GM18502 (cell line): ENCODE measurements around the gene IHH.

Experiments used
- ATAC-seq: cut with Tn5 transposase; IDR thresholded peaks from one replicate; pipeline ENCODE4 v1.9.1; 2021; ENCODE audit warnings: mild to moderate bottlenecking; ENCODE audit not compliant: unreplicated experiment, poor library complexity

The IHH gene

DNA sequence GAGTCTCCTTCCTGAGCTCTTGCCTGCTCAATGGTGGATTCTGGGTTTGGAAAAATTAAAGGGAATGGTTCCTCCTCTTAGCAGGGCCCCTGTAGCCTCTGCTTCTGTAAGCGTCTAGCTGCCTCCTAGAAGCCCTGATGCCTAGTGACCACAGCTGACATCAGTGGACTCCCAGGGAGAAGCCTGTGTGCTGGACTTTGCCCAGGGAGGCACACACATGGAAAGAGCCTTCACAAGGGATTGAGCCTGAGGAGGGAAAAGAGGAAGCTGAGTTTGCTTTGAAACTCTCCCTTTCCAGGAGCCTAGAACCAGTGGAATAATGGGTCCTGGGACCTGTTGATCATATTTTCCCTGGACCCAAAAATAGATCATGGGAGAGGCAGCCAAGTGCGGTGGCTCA is 18.0 kb downstream of the IHH start:
- ATAC-seq = no peak

DNA sequence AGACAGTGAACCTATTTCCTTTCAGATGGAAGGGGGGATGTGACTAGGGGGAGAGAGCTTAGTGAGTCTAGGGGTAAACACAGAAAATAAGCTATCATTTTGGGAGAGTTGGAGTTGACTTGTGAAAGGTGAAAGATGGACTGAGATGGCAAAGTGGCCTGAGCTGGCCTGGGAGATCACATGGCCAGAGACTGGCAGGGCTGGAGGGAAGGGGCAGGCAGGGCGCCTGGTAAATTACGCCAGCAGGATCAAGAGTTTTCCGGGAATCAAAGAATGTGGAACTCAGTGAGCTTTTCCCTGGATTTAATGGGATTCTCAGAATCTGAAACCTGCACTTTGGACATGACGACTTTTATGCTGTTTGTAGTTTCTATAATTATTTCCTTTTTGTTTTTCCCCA is 18.6 kb downstream of the IHH start:
- ATAC-seq = no peak

DNA sequence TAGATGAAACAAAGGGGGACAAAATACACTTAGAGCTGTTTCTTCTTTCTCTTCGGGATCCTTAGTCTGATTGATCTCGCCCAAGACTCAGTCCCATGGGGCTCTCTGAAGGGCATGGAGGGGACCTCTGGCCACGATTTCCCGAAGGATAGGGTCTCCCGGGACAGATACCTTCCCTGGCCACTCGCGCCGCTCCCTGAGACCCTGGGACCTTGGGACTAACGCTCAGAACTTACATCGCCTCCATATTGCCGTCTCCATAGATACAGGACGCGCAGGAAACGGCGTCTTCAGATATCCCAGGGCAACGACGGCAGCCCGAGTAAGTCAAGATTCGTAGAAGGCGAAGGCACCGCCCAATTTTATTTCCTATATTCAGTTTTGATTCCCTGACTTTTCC is 19.5 kb downstream of the IHH start, which contains the start of gene CFAP65:
TSS of gene CFAP65 (minus strand) at position 265 of the 400 bp plus-strand sequence. CDS start 2,468 bp downstream, outside the sequence.
- ATAC-seq = no peak

DNA sequence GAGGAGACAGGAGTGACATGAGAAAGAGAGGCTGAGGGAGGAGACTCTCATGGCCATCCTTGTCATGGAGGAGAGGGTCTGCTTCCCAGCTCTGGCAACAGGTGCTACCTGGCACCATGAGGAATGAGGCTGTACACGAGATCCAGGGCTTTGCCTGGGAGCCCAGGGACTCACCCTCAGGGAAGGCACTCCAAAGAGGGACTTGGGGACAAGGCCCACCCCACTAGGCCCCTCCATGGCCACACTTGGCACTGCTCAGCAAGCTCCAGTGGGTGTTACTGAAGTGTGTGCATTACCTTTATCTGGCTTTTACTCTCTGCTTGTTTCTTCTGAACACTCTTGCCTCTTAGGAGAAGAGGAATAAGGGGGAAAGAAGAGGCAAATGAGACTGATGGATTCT is 22.1 kb downstream of the IHH start:
- no peak for ATAC-seq

DNA sequence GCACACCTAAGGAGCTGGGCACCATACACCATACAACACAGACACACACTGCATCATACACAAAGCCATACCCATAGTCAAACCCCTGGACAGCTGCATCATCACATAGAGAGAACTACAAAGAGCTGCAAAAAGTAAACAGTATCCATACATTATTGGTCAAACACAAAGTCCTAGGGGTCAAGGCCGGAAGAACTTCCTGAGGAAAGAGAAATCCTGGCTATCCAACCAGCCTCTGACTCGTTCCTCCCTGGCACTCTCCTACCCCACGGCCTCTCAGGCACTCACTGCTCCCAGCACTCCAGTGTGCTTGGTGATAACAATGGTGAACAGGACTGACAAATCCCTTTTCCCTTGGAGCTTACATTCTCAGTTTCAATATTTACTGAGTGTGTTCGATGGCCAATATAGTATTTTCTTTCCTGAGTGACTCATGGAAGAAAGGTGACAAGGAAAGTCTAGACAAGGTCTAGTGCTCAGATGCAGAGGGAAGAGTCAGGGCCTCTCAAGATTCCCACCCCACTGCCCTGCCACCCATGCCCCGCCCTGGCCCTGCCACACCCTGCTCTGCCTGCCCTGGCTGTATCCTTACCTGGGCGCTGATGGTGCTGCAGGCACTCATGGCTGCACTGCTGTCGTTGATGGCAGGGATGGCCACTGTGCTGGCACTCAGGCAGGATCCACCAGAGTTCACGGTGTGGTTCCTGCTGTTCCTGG is 22.8 kb downstream of the IHH start:
- no peak for ATAC-seq

DNA sequence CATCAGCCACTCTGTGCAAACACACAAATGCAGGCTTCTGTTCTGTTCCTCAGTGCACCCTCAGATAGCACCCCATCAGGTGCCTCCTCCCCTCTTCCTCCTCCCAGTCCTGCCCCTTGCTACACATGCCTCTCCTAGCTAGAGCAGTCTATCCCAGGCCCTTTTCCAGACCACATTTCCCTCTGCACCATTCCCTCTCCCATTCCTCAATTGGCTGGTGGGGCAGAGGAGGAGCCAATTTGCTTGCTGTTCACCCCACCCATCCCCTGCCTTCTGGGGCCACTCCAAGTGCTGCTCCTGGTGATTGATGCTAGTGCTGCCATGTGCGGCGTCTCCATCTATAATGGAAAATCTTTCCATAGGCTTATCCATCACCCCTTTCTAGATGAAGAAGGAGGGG is 24.8 kb downstream of the IHH start:
- ATAC-seq = no peak

DNA sequence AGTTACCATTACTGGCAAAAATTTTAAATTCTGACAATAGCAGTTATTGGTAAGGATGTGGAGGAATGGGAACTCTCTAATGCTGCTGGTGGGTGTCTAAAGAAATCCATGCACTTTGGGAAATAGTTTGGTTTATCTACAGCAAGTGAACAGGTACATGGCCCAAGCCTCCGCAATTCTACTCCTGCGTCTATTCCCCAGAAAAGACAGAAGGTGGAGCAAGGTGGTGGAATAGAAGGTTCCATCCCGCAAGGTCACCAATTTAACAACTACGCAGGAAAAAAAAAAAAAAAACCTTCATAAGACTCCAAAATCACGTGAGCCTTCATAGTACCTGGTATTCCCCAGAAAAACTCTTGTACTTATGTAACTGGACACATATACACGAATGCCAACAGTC is 25.9 kb downstream of the IHH start:
- no peak for ATAC-seq

DNA sequence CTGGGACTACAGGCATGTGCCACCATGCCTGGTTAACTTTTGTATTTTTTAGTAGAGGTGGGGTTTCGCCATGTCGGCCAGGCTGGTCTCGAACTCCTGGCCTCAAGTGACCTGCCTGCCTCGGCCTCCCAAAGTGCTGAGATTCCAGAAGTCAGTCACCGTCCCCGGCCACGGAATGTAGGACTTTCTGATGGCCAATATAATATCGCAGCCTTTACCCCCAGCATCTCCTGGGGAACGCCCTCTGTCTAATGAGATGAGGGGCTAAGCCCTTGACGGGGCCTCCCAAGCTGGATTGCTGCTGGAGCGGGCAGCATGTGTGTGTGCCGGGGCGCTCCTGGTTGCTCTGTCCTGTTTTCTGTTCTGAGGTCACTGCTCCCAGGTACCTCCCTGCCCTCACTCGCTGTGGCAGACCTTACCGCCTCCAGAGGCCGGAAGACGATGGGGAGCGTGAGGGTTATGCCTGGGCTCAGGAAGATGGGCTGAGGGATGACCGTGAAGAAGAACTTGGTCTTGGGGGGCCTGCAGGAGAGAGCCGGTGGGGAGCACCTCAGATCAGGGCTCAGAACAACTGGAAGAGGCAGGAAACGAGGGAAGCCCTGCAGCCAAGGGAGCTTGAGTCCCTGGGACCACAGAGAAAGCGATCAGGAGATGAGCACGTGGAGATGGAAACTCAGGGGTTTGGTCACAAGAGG is 28.5 kb downstream of the IHH start:
- no peak for ATAC-seq

DNA sequence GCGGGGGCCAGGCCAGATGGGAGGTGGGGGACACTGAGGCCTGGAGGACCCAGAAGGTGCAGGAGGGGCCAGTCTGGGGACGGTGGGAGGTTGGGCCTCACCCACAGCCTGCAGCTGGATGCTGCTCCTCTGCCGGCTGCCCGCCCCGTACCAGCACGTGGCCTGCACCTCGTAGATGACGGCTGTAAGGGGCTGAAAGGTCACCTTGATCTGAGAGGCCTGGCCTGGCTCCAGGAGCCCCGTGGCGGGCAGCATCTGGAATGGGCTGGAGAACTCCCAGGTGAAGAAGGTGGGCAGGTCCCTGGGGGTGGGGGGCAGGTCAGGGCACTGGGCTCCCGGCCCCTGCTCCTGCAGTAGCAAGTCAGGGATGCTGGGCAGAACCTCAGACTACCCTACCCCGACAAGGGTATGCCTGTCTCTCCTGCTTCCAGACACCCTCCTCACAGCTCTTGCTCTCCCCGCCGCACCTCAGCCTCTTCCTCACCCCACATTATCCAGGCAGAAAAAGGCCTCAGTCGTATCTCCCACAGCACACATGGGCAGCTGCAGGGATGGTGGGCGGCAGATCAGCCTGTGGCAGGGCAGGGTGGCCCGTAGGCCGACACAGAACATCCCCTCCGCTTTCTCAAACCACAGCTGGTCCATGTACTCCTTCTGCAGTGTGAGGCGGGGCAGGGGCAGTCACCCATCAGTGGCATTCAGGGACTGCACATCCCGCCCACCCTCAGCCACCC is 29.5 kb downstream of the IHH start:
- no peak for ATAC-seq

DNA sequence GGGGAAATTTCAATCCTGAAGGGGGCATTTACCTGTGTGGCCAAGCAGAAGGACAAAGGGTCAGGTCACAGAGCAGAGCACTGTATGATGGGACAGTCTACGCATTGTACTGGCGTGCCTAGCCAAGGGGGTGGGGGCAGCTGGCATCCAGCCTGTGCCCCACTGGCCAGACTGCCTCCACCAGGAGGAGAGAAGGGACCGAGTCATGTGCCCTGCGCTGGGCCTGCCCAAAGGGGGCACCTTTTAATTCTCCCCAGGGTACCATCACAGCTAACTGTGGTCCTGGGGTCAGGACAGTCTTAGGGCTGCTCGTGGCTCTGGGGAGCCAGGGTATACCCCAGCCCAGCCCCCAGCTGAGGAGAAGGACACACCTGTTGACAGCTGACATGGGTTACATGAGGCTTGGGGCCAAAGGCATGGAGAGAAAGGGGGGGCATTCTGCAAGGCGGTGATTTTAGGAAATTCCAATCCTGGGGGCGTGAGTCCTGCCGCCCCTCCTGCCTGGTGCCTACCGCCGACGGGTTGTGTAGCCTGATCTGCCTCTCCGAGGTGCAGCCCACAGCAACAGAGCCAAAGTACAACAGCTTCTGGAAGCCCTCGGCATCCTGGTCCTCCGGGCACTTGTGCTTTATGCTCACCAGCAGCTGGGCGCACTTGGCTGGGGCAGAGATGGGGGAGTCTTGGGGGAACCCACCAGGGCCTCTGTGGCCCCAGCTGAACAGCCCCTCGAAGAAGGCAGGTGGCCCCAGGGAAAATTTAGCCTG is 30.4 kb downstream of the IHH start:
- no peak for ATAC-seq

DNA sequence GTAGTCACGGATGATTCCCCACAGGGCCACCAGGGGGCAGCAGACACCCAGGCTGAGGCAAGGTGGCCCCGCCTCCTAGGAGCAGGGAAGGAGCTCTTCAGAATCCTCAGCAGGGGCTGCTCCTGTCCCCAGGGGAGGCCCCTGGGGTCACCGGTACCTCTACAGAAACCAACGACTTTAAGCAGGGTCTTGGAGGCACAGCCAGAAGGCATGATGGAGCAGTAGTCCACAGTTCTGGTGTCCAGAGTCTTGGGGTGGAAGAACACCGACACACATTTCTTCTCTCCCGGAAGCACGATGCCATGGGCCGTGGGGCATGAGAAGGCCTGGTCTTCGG is 30.9 kb downstream of the IHH start:
- peak; percentile 69 for ATAC-seq

DNA sequence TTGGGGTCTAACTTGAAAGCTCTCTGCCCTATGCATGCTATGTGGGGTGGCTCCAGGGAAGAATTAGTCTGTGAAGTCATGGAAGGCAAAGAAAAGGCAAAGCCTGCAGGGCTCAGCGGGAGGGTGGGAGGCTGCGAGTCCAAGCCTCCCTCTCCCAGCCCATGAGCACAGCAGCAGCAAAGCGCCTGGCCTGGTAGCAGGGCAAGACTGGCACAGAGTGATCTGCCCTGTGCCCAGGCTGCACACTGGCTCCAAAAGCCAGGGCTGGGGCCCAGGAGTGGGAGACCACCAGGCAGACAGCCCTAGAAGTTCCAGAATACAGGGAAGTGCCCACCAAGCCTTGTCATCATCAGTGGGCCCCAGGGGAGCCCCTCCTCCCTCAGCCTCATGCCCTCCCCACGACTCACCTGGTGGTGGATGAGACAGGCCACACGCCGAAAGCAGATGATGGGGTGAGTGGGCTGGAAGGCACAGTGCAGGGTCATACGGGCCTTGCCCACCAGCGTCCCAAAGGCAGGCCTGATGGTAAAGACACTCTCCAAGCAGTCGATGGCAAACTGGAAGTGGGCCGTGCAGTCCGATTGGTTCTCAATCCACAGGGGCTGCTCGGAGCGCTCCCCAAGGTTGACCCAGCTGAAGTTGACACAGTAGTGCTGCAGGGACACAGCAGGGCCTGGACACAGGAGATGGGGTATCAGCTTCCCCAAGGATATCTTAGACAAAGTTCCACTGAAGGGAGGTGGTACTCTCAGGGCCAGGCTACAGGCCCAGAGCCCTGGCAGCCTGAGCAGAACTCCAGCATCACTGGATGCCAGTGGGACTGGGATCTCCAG is 31.5 kb downstream of the IHH start:
- no peak for ATAC-seq

DNA sequence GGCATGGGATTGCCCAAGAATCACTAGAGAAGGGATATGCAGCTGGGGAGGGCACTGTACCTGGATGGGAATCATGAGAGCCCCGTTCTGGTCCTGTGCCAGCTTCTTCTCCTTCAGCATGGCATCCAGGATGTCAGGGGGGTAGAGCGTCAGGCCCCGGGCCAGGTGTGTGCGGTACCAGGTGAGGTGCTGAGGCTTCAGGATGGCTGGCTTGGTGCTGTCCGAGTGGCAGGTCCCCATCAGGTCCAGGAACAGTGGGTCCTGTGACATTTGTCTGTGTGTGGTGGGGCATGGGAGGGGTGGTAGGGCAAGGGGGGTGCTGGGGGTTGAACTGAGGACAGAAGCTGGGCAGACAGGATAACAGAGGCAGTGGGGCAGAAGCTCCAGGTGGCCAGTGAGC is 32.6 kb downstream of the IHH start:
- no peak for ATAC-seq

DNA sequence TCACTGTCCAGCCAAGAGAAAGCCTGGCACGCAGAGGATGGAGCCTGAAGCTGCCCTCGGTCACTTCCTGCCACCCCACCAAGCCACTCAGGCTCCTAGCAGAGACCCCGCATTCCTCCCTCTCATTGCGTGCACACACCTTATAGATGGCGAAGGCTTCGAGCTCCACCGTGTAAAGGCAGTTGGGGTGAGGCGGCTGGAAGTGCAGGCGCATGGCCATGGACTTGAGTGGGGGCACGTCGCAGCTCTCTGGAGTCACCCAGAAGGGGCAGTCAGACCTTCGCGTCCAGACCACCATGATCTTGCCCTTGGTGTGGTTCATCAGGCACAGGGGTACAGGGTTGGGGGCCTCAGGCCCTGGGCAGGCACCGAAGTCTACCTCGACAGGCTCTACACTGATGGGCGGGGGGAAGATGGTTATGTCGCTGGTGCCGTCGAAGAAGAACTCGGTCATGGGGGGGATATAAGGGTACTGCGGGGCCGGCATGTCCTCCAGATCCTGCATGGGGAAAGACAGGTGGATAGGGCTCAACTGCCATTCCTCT is 33.1 kb downstream of the IHH start:
- ATAC-seq = no peak

DNA sequence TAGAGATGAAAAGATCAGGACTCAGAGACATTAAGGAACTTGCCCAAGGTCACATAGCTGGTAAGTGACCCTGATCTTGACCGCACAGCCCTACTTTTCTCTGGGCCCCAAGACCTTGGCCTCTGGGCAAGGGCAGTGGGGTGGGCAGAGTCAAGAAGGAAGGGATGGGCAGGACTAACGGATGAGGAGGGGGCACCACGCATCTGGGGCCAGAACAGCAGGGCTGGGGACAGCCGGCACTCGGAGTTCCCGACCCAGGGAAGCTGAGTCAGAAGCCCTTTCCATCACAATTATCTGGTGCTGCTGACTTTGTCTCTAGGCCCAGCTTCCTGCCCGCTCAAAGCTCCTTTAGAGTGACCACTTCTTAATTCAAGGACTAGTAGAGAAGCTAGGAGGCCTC is 33.8 kb downstream of the IHH start:
- ATAC-seq = no peak

DNA sequence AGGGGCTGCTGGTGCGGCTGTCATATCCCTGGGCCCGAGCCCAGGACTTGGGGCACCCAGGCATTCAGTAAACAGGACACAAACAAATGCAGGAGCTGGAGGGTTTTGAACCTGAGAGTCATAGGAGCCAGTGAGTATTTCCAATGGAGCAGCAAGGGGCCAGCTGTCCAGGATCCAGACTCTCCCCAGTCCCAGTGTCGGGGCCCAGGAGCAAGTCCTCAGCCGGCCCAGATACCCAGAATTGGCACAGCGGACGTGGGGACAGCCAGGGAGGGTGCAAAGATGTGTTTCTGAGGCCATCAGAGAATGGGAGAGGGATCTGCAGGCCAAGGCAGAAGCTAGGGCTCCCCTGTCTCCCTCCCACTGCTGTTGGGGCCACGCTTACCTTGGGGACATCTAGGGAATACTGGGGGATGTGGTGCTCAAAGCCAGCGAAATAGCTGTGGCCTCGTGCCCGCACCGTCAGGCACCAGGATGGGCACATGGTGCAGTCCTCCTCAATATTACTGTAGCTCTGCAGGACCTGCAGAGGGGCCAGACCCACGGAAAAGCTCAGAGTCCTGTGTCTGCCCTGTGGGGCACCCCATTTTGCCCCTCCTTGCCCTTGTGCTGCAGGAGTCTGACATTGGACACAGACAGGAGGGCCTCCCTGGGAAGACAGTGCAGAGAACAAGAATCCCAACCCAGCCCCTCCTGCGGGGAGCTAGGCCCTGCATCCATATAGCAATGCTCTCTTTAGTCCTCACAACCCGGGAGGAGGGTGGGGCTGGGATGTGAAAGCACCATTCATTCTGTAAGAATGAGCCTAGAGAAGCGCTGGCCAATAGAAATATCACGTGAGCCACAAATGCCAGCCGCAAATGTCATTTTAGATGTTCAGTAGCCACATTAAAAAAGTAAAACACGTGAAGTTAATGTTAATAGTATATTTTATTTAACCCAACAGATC is 34.8 kb downstream of the IHH start:
- ATAC-seq = no peak

DNA sequence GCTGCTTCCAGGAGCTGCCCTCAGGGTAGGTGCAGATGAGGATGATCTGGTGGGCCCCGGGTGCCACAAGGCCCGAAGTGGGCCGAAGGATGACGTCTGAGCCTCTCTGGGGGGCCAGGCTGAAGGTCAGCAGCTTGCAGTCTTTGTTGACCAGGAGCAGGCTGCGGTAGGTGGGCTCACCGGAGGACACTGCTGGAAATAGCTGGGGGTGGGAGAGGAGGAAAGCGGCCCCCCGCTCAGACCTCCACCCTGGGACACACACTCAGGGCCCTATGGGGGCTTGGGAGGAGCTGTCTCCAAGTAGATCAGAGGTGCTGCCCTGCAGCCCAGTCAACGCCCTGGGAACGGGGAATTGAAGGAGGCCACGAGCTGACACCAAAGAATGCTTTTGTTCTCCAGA is 36.7 kb downstream of the IHH start:
- no peak for ATAC-seq

DNA sequence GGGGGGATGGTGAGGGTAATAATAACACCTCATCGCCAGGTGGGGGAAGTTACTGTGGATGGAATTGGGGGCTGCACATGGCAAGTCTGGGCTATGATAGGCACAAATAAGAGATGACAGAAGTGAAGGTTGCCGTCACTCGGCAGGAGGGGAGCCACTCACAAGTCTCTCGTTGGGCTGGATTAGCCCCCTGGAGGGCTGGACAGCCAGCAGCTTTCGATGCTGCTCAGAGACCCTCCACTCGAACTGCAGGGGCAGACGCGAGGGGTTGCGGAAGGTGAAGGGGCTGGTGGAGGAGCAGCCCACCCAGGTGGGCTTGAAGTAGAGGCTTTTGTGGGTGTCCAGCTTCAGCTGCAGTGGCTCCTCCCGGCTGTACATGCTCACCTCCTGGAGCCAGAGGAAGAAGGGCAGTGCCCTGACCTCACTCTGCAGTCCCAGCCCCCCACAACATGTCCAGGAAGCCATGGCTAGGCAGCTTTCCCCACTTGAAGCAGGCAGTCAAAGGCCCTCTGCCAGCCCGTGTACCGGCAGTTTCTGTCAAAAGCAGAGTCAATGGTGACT is 37.6 kb downstream of the IHH start:
- no peak for ATAC-seq
